T-helper 22 cell (primary cell): ENCODE measurements around the gene ASB7.
A peak's percentile ranks its signal among the peaks of the same experiment; 100 is the strongest.
"Not testable (repeated sequence)": the region's sequence is repeated elsewhere in the genome, so short reads cannot be mapped to it uniquely, and the experiment has no call there.

ENCODE experiments used
- DNase-seq: peaks from one replicate; pipeline ENCODE4 v3.0.0-alpha.2; 2020; ENCODE audit warnings: low read depth

The ASB7 gene, protein sequence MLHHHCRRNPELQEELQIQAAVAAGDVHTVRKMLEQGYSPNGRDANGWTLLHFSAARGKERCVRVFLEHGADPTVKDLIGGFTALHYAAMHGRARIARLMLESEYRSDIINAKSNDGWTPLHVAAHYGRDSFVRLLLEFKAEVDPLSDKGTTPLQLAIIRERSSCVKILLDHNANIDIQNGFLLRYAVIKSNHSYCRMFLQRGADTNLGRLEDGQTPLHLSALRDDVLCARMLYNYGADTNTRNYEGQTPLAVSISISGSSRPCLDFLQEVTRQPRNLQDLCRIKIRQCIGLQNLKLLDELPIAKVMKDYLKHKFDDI

DNA sequence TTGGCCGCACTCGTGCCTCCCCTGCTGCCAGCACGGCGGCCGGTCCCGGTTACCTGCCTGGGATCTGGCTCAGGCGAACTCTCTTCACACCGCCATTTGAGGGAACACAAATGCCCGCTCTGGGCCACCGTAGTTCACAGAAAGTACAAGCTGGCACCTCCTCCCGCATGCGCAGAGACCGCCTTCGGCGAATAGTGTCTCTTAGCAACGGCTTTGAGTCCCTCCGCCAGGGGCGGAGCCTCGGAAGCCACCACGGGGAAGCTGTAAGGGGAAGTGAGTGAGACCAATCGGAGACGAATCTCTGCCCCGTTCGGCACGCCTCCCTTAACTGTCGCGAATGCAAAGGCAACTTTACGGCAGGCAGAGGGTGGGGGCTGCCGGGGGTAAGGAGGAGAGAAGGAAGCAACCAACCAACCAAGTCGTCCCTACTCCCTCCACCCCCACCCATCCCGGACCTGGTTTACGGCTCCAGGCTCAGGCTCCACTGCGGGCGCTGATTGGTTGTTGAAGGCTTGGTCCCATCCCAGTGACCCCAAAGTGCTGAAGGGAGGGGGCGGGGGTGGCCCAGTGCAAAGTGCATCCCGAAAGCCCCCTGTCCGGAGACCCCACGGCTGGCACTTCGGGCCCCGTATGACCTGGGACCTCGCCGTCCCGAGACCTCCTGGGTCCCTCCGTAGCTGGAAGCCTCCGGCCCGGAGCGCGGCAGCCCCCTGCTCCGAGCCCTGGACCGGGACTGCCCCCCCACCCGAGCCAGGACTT, at the start of gene ASB7, which contains the start of gene LINS1:
Gene ASB7, plus strand, starts transcription at position 526 of the 759 bp plus-strand sequence. CDS start 9,628 bp downstream, outside the sequence.
Gene LINS1, minus strand, starts transcription at position 121 of the 759 bp plus-strand sequence. CDS start 21,342 bp downstream, outside the sequence.
- DNase-seq = peak; percentile 100

DNA sequence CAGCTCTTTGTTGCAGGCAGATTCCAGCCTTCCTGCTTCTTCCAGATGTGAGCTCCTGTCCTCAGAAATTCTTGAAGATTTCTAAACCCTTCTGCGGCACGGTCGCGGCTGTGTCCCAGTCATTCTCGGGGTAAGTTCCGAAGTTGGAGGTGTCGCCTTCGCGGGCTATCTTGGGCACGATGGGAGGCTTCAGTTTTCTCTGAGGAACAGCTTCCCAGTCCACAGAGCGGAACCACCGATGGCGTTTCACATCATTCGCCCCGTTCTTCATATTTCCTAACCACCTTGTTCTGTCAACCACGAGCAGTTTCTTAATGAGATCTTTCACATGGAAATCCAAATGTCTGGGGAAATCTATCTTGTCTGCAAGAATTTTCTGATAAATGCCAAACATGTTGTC, 48.9 kb upstream of the ASB7 start:
- no peak for DNase-seq

DNA sequence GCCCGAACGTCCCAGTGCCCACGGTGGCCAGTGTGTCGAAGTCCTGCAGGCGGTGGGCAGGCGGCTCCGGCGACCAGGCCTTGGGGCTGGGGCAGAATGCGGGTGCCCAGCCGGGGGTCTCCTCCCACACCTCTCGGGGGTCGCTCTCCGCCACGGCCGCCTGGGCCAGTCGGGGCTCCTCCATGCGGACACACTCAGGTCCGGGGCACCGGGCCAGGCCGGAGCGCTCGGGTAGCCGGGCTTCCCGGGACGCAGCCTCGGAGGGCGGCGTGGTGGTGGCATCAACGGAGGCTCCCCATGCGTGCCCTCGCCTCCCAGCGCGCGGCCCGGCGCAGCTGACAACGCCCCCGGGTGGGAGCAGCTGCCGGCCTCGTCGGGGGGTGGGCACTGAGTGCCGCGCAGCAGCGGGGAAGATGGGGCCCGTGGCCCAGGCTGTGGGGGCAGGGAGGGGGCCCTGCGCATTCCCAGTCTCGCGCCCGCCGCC, 43.6 kb upstream of the ASB7 start:
- no peak for DNase-seq

DNA sequence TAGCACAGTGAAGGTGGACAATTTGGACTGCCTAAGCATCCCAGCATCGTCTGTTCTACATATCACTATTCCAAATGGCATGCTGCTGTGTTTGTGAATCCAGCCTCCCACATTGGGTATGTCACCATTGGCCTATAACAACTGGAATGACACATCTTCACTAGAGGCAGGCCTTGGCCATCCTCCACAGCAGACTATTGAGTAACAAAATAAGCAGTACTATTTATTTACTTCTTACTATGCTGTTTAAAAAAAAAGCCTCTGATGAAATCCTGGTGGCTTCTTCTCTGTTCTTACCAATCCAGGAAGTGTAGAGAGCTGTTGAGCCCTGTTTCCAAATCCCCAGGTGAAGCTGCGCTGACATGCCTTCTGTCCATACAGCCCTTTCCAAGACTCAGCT, 43.1 kb upstream of the ASB7 start:
- DNase-seq = no peak

DNA sequence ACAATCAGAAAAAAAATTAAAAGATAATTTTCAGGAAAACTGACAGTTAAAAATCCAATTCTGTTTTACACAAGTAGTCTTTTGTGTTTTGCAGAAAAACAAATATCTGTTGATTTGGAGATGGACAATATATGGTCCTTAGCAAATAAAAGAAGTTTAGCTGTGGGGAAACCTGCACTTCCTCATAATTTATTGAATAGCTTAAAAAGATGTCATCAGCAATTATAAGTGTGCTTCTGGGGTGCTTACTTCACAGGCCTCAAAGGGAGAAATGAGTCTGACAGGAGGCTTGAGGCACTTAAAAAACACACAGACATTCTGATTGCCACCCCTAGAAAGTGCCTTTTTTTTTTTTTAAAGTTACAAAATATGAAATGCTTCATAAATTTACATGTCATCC, 42.1 kb upstream of the ASB7 start:
- DNase-seq = no peak

DNA sequence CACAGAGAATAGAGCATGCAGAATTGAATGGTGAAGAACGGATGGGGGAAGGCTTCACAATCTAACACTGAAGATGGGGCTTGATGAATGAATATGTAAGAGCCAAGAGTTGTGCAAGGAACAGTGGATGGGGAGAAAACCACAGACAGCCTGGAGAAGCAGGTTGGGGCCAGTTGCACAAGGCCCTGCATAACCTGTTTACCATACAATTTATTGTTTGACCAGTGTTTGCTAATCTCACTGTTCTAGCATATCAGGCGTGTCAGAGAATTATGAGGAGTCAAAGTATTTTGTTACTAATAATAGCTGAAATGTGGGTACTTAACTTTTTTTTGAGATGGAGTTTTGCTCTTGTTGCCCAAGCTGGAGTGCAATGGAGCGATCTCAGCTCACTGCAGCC, 36.8 kb upstream of the ASB7 start:
- DNase-seq = no peak

DNA sequence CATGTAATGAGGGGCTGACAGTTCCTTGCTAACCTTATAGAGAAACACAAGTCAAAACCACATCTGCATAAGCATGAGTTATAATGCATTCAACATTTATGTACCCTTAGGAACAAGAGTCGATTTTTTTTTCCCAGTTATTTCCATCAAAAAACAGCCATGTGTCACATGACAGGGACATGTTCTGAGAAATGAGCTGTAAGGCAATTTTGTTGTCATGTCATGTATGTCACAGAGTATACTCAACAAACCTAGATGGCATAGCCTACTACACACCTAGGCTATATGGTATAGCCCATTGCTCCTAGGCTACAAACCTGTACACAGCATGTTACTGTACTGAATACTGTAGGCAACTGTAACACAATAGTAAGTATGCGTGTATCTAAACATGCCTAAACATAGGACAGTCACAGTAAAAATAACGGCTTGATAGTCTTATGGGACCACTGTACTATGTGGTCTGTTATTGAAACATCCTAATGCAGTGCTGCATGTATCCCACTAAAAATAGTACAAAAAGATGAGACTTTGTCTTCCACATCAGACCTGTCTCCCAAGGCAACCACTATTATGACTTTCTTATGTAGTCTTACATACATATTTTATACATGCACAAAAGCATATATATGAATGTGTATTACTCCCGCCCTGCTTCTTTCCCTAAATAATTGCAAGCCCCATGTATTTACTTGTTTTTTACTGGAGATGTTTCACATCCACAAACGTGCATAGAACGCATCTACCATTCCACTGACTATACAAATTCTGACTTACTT, 35.4 kb upstream of the ASB7 start:
- no peak for DNase-seq

DNA sequence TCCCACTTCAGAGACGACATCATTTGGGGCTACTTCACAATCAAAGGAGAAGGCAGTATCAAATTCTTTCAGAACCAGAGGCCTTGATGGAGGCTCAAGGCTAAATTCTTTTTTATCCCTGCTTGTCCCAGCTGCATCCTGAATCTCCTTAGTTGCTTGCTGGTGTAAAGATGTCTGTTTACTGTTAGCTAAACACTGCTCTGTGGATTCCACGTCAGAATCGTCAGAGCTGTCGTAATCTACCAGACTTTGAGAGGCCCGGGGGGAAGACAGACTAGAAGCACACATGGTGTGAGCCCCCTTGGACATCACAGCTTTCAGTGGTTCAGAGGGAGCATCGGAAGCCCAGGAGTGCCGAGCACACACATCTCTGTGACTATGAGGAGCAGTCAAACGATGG, 33.0 kb upstream of the ASB7 start:
- DNase-seq = no peak

DNA sequence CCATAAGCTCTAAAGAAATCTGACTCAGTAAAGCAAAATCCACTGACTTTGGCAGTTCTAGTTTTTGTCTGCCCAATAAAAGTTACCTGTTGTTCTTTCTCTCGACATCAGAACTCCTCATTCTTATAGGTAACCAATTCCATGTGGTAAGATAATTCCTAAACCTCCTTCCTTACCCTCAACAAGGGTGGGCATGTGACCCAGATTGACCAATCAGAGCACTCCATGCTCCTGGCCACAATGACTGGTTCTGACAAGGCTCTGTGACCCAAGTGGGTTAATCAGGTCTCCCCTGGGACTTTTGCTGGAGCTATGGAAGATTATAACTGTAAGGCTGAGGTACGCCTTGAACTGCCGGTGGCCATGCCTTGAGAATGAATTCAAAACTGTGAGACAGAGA, 32.1 kb upstream of the ASB7 start:
- no peak for DNase-seq

DNA sequence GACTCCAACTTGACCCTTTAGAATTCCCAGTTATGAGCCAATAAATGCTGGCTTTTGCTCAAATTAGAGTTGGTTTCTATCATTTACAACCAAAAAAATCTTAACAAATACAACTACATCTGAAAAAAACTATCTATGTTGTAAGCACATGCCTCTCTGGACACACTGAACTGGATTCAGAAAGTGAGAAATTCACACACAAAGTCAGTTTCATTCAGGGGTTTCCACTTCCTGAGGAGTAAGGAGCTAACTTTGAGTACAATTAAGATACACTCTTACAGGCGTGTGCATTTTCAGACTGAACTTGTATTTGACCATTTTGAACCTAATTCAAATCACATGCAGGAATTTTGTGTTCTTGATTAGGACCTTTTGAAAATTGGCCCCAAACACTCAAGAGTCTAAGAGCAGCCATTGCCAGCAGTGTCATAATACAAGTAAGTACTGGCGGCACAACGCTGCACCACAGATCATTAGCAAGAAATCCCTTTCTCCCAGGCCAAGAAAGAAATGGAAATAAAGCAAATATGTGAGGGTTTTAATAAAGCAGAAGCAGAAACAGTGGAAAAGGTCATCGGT, 31.6 kb upstream of the ASB7 start:
- DNase-seq = no peak

DNA sequence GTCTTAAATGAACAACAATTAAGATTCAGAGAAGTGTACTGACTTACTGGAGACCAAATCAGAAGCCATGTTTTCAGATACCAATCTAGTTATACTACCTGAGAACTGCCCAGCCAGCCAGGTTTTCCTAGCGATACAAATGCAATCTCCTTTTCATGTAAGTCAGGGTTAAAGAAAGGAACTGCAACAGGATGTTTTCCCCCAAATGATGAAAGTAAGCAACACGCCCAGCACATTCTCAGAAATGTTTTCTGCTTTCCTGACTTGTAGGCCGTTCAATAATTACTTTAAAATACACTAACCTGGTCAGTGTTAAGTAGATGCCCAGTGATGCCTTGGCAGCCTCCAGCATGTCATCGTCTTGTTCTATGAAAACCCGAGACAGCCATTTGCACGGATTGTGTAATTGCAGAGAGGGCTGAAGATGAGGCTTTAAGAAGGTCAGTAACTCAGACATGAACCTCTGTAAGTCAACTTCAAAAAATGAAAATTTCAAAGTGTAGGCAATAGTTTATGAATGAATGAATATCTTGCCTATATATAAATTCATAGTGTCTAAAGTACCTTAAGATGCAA, 30.7 kb upstream of the ASB7 start:
- no peak for DNase-seq

DNA sequence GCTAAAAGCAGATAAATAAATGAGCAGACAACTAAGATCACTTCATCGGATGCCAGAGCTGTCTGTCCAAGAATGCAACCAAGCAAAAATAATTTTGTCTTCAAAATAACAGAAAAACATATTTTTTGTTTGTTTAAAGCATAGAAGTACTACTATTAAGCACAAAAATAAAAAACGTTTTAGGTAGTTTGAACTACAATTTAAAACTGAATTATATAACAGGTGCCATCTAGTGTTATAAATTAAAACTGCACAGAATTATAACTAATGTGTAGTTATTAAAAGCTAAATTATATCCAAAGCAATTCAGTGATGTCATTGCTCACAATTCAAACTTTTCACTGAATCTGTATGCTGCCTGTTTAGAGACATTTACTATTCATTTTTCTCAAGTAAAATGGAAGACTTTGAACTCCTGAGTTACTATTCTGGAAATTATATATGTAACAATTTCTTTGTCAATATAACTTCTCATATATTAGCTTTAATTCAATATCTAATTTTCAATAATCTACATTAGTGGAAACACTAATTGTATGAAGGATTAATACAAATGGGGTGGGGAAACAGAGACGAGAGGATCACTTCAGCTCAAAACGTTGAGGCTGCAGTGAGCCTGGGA, 29.9 kb upstream of the ASB7 start:
- no peak for DNase-seq

DNA sequence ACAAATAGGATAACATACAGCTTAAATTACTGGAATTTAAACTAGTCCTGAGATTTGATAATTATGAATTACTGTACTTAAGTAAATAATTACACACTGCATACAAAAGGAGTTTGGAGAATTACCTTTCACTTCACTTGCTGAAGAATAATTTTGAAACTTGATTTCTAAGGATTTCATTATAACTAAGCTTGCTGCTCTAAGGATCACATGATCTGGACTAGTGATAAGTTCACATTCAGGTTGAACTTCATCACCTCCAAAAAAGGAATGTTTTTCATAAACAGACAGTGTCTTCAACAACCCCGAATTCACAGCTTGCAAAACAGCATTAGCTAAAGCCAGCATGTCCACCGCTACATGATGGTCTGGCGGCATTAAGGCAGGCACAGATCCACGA, 28.9 kb upstream of the ASB7 start:
- no peak for DNase-seq

DNA sequence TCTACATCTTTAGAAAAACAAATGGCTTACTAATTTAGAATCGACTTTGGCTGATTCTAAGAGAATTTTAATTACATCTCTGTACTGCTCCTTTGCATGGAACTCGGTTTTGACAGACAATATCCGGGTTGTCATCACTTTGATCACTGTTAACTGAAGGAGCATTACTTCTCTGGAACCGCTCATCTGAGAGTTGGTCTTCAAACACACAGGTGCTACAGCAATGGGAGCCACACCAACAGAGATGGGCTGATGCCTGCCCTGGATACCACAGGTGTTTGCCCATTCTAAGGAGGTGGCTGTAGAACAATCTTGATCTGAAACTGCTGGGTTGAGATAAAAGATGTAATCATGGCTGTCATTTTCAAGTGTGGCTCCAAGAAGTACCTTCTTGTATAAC, 22.0 kb upstream of the ASB7 start:
- DNase-seq = no peak

DNA sequence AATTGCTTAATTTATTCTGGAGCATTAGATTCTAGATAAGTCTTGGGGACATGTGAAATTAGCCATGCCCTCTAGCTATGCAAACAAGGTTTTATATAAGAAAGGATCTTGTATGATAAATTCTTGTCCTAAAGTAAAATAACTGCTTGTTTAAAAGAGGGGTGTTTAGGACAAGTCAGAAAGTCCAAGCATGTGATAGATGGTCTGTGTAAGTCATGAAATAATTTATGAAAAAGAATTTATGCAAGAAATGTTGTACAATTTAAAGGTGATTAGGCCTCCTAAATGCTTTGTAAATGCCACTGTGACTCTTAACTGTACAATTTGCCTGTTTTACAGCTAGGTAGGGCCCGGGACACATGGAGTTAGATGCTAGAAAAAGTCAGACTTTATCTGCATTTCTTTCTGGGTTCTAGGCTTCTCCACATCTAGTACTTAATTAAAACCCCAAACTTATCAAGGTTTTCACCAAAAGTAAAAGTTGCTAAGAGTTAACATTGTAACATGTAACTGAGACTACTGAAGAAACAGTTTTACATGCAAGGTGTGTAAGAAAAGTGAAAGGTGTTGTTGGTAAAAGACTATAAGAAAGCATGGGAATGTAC, 13.6 kb upstream of the ASB7 start:
- no peak for DNase-seq

DNA sequence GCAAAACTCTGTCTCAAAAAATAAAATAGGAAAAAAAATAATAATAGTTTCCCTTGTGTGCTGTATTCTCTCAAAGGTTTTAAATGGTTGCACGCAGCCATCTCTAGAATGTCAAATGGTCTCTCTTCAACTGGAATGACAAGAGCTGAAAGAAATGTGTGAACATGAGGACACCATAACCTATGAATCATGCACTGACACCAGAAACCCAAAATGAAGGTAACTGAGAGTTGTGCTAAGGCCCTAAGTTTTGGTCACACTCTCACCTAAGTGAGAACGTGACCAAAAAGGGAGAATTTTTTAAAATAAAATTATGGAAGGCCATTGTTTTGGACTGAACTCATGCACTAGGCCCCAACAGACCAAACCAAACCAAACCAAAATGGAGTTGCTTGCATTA, 11.2 kb upstream of the ASB7 start:
- DNase-seq = not testable (repeated sequence)

DNA sequence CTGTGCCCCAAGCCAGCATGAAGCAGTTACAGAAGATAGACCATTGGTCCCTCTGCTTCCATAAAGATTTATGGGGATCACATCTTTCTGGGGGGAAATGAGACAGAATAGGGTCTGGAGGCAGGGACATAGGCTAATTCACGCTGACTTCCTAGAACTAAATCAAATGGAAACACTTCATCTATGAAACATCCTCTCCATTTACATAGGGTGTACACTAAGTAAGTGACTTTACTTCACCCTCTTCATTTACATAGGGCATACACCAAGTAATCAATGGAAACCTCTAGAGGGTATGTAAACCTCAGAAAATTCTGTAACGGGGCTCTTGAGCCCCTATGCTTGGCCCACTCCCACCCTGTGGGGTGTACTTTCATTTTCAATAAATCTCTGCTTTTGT, 10.6 kb upstream of the ASB7 start:
- DNase-seq = no peak

DNA sequence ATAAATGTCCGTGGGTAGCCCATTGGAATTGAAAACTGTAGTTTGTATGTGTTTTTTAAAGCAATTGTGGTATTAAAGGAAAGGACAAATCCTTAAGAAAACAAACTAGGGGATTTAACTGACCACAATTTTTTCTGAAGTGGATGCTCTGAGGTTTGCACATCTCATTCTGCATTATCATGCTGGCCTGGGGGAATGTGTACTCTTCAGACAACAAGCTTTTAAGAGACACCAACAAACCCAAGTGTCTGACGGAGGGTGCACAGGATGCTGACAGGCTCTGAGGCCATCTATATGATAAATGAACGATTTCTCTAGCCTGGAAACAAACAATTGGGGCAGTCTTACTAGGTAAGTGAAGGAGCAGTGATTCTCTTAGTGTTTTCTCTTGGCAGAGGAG, 9.5 kb upstream of the ASB7 start:
- no peak for DNase-seq

DNA sequence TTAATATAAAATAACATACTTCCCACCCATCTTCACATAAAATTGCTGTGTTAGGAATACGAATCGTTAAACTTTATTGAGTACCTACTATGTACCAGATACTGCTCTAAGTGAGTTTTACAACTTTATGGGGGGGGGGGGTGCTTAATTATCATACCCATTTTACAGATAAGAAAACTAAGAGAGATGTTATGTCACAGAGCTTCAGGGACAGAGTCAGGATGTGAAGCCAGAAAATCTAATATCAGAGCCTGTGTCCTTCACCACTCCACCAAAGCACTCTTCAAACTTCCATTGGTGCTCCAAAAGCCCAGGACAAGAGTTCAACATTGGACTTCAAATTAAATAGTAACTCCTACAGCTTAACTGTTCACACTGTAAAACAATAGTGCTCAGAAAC, 9.0 kb upstream of the ASB7 start:
- no peak for DNase-seq

DNA sequence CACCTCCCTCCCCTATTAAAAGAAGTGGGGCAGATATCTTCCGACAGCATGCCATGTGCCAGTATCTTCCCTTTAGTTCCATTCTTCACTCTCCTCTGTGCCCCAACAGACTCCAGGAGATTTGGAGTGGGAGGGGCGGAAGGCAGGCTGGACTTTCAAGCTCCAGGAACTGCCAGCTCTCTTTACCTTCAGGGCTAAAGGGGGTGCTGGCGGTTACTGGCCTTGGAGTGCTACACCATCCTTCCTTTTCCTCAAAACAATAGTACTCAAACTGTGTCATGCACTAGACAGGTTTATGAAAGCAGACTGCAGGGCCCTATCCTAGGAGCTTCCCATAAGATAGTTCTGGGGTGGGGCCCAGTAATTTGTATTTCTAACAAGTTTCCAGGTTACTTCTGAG, 6.4 kb upstream of the ASB7 start:
- DNase-seq = no peak

DNA sequence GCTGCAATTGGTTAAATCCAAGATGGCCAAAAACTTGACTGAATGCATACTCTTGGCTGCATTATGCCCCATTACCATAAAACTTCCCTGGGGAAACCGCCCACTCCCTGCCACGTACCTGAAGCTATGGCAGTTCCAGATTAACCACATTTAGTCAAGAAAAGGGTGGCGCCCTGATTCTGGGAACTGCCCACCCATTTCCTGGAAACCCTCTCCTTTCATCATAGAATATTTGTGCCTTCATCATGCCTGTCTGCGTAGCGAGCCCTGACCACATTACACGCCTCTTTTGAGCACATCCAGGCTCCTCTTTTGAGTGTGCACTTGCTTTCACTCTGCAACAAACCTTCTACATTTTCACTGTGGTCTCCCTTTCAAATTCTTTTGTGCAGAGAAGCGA, 5.6 kb upstream of the ASB7 start:
- peak; percentile 79 for DNase-seq
